ENCODE measurements around the gene COQ4.

DNA sequence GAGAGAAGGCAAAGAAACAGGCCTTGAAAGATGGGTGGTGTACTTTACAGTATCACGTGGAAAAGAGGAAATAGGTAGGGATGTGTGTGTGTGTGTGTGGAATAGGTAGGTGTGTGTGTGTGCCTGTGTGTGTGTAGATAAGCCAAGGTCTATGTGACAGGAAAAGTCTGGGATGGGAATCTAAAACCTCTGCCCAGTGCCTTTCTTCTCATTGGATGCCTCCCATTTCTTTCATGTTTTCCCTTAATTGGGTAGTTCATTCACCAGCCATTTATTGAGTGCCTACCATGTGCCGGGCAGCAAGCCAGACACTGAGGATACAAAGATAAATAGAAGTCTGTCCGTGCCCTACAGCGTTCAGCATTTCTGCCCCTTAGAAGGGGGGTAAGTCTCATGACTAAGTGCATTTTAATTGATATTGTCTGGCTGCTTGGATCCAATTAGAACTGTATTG, 49.6 kb downstream of the COQ4 start:
- TF ChIP-seq, protein P1, sequence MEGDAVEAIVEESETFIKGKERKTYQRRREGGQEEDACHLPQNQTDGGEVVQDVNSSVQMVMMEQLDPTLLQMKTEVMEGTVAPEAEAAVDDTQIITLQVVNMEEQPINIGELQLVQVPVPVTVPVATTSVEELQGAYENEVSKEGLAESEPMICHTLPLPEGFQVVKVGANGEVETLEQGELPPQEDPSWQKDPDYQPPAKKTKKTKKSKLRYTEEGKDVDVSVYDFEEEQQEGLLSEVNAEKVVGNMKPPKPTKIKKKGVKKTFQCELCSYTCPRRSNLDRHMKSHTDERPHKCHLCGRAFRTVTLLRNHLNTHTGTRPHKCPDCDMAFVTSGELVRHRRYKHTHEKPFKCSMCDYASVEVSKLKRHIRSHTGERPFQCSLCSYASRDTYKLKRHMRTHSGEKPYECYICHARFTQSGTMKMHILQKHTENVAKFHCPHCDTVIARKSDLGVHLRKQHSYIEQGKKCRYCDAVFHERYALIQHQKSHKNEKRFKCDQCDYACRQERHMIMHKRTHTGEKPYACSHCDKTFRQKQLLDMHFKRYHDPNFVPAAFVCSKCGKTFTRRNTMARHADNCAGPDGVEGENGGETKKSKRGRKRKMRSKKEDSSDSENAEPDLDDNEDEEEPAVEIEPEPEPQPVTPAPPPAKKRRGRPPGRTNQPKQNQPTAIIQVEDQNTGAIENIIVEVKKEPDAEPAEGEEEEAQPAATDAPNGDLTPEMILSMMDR (conservative IDR thresholded peaks at IDR 0.05; ENCODE audit: low read depth, low read length): no peak
- TF ChIP-seq EZH2 (IDR thresholded peaks at IDR 0.05; ENCODE audit: borderline replicate concordance, low read depth, low read length, poor library complexity, severe bottlenecking): no peak
